ENCODE data around the gene LAMA1.

DNA sequence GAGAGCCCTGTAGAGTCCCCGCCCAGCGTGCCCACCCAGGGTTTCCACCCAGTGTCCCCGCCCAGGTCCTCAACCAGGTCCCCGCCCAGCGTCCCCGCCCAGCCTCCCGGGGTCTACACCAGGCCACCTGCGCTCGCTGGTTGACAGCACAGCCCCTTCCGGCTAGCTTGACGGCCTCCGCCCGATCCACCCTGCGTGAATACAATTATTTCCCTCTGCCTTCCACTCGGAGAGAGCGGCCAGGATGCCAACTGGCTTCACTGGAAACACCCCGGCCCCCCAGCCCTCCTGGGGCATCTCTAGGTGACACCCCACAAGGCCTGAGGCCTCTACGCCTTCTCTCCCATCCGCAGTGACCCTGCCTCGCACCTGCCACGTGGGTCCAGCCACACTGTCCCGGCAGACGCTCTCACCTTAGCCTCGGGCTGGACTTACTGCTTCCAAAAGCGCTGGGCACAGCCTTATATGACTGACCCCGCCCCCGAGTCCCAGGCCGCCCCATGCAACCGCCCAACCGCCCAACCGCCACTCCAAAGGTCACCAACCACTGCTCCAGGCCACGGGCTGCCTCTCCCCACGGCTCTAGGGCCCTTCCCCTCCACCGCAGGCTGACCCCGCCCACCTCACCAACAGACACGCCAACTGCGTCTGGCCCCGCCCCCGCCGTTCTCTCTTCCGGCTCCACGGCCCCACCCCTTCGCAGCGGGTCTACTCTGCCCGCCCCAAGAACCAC is 188.1 kb downstream of the LAMA1 start:
- TF ChIP-seq, protein P1, sequence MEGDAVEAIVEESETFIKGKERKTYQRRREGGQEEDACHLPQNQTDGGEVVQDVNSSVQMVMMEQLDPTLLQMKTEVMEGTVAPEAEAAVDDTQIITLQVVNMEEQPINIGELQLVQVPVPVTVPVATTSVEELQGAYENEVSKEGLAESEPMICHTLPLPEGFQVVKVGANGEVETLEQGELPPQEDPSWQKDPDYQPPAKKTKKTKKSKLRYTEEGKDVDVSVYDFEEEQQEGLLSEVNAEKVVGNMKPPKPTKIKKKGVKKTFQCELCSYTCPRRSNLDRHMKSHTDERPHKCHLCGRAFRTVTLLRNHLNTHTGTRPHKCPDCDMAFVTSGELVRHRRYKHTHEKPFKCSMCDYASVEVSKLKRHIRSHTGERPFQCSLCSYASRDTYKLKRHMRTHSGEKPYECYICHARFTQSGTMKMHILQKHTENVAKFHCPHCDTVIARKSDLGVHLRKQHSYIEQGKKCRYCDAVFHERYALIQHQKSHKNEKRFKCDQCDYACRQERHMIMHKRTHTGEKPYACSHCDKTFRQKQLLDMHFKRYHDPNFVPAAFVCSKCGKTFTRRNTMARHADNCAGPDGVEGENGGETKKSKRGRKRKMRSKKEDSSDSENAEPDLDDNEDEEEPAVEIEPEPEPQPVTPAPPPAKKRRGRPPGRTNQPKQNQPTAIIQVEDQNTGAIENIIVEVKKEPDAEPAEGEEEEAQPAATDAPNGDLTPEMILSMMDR (conservative IDR thresholded peaks at IDR 0.05): no peak
- TF ChIP-seq ZFX (IDR thresholded peaks at IDR 0.05): no peak
